ENCODE measurements around the gene FAM156A. TPM values are rescaled to one million over a fixed set of nuclear protein-coding genes. Genes with fewer than 3 reads are reported as not detected.
"Not testable (repeated sequence)": the region's sequence is repeated elsewhere in the genome, so short reads cannot be mapped to it uniquely, and the experiment has no call there.

Gene FAM156A
- 10 to 100 TPM; 24.0 to 25.7 TPM for total RNA-seq

- CTCF ChIA-PET, POLR2A ChIA-PET: not testable (repeated sequence)
Observed at GRCh38 chrX:52958113-52958959, at the start of gene FAM156A. Gene FAM156A, minus strand, starts transcription at chrX:52958518. Its CDS starts 9,930 bp downstream, at chrX:52948588.

- POLR2A ChIA-PET, result no interaction called here
- CTCF ChIA-PET, result no interaction called here
Observed at GRCh38 chrX:53005327-53005726, 47.0 kb upstream of the FAM156A start.

- ChIA-PET POLR2A (no interaction called here), CTCF (no interaction called here)
Observed at GRCh38 chrX:53004811-53005210, 46.5 kb upstream of the FAM156A start.

GRCh38 chrX:53004038-53004437 lies 45.7 kb upstream of the FAM156A start:
- POLR2A ChIA-PET, result no interaction called here

GRCh38 chrX:53003111-53003510 lies 44.8 kb upstream of the FAM156A start:
- ChIA-PET CTCF (no interaction called here), POLR2A (no interaction called here)

More at GRCh38 chrX:53004038-53004437, 45.7 kb upstream of the FAM156A start:
- CTCF ChIA-PET, result no interaction called here

GRCh38 chrX:53001958-53002357 lies 43.6 kb upstream of the FAM156A start:
- ChIA-PET CTCF (no interaction called here), POLR2A (no interaction called here)

- ChIA-PET POLR2A (no interaction called here), CTCF (no interaction called here)
Observed at GRCh38 chrX:53000447-53001135, 42.3 kb upstream of the FAM156A start.

- ChIA-PET CTCF (no interaction called here), POLR2A (no interaction called here)
Observed at GRCh38 chrX:52995987-52996331, 37.6 kb upstream of the FAM156A start.

- POLR2A ChIA-PET, result interaction anchor here (0.8 kb wide), 1 partner anchor 87 kb away, joined by 5 read pairs; the partner anchor contains the start of gene TSPYL2
- CTCF ChIA-PET, result no interaction called here
Observed at GRCh38 chrX:52995135-52995986, 37.0 kb upstream of the FAM156A start.

GRCh38 chrX:52990848-52991247 lies 32.5 kb upstream of the FAM156A start:
- ChIA-PET POLR2A (no interaction called here), CTCF (no interaction called here)

GRCh38 chrX:52990011-52990631 lies 31.8 kb upstream of the FAM156A start:
- POLR2A ChIA-PET, result interaction anchor here (0.7 kb wide), 1 partner anchor 981 kb away, joined by 3 read pairs; no protein-coding TSS in a partner anchor
- CTCF ChIA-PET, result not testable (repeated sequence)

- POLR2A ChIA-PET, result interaction anchor here (0.7 kb wide), 1 partner anchor 982 kb away, joined by 3 read pairs; no protein-coding TSS in a partner anchor
Observed at GRCh38 chrX:52988985-52989917, 30.9 kb upstream of the FAM156A start.

GRCh38 chrX:52983321-52984000 lies 25.1 kb upstream of the FAM156A start:
- POLR2A ChIA-PET, result no interaction called here
- CTCF ChIA-PET, result no interaction called here

More at GRCh38 chrX:52988985-52989917, 30.9 kb upstream of the FAM156A start:
- CTCF ChIA-PET, result no interaction called here

GRCh38 chrX:52979993-52980392 lies 21.7 kb upstream of the FAM156A start:
- POLR2A ChIA-PET, result no interaction called here
- CTCF ChIA-PET, result no interaction called here

- ChIA-PET CTCF (no interaction called here), POLR2A (no interaction called here)
Observed at GRCh38 chrX:52979568-52979967, 21.2 kb upstream of the FAM156A start.

GRCh38 chrX:52977953-52978352 lies 19.6 kb upstream of the FAM156A start:
- POLR2A ChIA-PET, result no interaction called here

GRCh38 chrX:52975576-52975975 lies 17.3 kb upstream of the FAM156A start:
- CTCF ChIA-PET, result not testable (repeated sequence)

More at GRCh38 chrX:52977953-52978352, 19.6 kb upstream of the FAM156A start:
- CTCF ChIA-PET, result no interaction called here

GRCh38 chrX:52974336-52974992 lies 16.1 kb upstream of the FAM156A start:
- POLR2A ChIA-PET, result interaction anchor here (0.7 kb wide), 1 partner anchor 473 kb away, joined by 5 read pairs; no protein-coding TSS in a partner anchor
- CTCF ChIA-PET, result not testable (repeated sequence)

More at GRCh38 chrX:52975576-52975975, 17.3 kb upstream of the FAM156A start:
- POLR2A ChIA-PET, result not testable (repeated sequence)
